NCI-H82 (cell line): ENCODE results near the gene HOPX.
"Not testable (repeated sequence)": the region's sequence is repeated elsewhere in the genome, so short reads cannot be mapped to it uniquely, and the experiment has no call there.

Source experiments
- DNase-seq: peaks from one replicate; lab custom pipeline; 2025; lab: John Stamatoyannopoulos, UW

Gene HOPX

DNA sequence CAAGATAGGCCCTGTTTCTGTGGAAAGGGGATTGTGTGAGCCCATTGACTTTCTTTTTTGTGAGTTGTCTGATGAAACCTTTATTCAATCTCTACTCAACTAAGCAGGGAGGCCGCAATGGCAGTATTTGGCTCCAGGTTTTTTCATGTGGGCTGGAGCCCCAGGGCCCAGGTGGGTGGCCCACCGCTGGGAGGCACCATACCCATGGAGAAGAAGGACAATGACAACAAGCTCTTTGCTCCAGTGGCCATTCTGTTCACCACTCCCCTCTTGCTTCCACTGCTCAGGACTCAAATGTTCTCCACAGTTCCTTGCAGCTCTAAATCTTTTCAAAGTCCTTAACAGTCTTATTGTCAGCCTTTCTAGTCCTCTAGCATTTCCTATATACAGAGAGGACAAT is 54.1 kb downstream of the HOPX start:
- DNase-seq = peak; percentile 6

DNA sequence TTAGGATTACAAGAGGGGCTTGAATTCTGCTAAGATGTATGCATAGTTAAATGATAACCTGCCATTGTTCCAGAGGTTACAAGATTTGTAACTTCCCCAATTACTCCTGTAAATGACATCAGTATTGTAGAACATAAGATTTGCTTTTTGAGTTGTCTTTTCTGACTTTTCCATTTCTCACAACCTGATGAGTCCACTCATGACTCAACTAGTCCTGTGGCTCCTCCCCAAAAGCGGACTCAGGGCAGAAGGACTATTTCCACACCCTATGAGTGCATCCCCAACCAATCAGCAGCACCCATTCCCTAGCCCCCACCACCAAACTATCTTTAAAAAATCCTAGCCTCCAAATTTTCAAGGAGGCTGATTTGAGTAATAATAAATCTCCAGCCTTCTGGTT is 54.7 kb downstream of the HOPX start:
- no peak for DNase-seq

DNA sequence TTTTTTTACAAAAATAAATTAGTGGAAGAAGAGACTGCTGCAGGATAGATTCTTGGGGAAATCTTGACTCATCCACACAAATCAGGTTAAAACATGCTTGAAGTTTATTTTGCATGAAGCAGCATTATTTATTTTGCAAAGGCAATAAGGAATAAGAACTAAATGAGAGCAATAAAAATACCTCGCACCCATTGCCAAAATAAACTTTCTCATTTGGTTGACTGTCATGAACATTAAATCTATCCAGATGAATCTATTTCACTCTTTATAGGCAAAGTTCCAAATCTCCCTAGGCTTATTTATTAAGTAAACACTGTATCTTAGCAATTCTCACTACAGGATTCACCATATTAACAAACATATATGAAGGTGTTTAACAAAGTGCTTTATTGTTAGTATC is 58.9 kb downstream of the HOPX start:
- no peak for DNase-seq

DNA sequence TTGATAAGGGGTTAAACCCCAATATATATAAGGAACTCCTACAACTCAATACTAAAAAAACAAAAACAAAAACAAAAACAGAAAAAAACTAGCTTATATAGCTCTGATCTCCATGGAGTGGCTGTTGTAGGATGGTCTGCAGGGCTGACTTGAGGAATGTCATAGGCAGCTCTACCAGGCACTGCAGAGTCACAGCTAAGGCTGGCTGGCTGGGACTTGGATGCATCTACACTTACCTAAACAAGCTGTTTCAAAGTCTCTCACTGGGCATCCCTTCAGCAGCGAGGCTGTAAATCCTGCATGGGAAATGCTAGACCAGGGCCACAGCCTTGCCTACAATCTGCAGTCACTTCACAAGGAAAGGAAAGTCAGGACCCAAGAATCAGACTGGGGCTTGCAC is 61.3 kb downstream of the HOPX start:
- no peak for DNase-seq

DNA sequence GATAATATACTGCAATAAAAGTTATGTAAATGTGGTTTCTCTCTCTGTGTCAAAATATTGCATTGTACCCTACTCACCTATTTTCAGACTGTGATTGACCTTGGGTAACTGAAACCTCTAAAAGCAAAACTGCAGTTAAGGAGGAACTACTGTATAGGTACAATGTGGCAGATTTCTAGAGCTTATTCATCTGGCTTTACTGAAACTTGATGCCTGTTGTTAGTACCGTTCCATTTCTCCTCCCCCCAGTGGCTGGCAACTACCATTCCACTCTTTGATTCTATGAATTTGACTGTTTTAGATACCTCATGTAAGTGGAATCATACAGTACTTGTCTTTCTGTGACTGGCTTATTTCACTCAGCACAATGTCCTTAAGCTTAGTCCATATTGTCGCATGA is 61.9 kb downstream of the HOPX start:
- peak; percentile 8 for DNase-seq

DNA sequence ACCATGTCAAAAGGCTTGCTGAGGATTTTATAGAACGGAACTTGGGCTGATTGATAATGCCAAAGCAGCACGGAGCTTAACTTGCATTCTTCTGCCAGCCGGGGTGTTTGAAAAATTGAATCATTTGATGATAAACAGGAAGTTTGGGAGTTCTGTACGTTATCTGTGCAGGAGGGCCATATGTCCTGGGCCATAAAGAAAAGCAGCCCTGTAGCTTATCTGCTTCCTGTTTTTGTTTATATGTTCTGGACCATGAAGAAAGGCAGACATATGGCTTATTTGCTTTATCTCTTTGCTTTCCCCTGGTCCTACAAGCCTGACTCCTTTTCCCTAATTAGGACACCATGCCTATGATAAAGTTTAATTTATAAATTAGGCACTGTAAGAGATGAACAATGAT is 62.4 kb downstream of the HOPX start:
- DNase-seq = no peak

DNA sequence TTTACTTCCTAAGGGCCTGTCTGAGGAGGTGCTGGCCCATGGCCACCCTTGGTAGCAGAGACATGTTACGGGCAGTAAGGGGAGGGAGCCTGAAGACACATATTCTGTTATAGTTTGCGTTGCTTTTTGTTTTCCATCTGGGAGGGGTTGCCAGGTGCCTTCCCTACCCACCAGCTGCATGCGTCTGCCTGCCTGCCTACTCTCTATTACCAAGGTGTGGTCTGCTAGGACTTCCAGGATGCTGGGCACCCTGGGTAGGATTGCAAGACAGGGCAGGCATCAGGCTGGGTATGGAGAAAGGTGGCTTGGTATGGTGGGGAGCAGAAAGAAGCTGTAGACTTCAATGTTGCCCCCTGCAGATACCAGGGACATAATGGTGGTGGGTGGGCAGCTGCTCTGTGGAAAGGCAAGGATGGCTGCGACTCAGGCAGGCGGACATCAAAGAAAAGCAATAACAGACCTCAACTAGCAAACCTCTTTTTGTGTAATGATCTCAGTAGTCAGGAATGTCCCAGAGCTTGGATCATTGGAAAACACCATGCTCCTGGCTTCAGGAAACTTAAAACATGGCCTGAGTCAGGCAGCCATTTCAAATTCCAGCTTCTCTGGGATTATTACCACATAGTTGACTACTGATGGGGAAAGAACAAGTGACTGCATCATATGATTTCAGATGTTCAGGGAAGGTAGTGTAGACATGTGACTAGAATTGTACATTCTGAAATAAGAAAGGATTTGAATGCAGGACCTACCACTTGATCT is 67.8 kb downstream of the HOPX start:
- no peak for DNase-seq

DNA sequence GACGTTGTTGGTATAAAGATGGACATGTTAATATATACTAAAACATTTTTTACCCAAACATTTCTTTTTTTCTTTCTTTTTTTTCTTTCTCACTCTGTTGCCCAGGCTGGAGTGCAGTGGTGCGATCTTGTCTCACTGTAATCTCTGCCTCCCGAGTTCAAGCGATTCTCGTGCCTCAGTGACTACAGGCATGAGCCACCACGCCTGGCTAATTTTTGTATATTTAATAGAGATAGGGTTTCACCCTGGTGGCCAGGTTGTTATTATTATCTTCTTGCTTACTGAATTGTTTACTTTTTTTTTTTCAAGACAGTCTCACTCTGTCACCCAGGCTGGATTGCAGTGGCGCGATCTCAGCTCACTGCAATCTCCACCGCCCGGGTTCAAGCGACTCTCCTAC is 68.8 kb downstream of the HOPX start:
- DNase-seq = no peak

DNA sequence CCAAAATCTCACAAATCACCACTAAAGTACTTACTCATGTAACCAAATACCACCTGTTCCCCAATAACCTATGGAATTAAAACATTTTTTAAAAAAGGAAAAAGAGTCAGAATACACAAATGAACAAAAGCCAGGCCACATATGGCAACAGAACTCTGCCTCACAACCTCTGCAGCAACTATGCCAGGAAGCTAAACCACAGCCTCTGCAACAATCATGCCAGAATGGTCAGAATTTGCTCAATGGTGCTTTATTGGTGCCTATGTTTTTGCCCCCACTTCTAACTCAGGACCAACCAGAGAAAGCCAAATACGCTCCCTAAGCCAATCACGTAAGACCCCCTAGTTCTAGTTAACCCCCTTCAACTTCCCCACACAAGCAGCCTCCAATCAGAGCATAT is 69.6 kb downstream of the HOPX start:
- no peak for DNase-seq

DNA sequence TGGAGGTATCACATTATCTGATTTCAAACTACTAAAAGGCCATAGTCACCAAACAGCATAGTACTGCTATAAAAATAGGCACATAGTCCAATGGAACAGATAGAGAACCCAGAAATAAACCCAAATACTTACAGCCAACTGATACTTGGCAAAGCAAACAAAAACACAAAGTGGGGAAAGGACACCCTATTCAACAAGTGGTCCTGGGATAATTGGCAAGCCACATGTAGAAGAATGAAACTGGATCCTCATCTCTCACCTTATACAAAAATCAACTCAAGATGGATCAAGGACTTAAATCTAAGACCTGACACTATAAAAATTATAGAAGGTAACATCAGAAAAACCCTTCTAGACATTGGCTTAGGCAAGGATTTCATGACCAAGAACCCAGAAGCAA is 70.9 kb downstream of the HOPX start:
- not testable (repeated sequence) for DNase-seq

DNA sequence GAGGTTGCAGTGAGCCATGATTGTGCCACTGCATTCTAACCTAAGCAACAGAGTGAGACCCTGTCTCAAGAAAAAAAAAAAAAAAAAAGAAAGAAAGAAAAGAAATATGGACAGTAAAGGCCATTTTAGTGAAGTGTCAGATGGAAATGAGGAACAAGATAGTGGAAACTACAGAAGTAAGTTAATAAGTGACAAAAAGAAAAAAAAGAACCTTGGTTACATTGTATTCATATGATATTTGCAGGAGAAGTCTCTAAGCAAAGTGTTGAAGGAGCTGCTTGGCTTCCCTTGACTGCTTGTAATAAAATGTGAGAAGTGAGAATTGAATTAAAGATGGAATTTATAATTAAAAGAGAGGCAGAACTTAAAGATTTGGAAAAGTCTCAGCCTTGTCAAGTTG is 73.2 kb downstream of the HOPX start:
- no peak for DNase-seq

DNA sequence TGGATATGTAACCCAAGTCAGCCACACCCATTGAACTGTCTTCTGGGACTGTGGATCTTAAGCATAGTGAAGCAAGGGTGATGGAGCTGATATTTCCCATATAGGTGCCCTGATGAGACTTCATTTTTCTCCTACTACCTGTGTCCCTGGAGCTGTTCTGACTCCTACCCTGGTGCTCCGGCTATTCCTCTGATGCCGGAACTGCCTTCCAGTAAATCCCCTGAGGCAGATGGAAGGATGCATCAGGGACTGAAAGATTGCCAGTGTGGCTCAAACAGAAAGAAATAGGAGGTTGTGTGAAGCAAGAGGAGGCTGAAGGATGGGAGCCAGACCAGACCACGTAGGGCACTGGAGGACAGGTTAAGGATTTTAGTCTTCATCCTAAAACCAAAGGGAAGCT is 74.7 kb downstream of the HOPX start:
- no peak for DNase-seq

DNA sequence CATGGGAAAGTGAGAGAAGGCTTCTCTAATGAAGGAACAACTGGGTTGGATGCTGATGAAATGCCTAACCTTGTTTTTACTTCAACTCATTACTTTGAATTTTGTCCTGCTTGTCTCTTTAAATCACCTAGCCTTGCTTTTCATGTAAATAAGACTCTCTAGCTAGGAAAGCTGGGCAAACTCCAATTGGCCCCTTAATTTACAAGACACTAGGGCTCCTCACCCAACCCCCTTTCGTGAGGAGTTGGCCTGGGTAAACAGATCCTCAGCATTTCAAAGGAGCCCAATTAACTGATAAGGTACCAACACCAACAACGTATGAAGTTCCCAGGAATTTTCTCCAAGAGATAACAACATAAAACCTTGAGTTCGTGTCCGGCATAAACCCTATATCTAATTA is 75.6 kb downstream of the HOPX start:
- not testable (repeated sequence) for DNase-seq

DNA sequence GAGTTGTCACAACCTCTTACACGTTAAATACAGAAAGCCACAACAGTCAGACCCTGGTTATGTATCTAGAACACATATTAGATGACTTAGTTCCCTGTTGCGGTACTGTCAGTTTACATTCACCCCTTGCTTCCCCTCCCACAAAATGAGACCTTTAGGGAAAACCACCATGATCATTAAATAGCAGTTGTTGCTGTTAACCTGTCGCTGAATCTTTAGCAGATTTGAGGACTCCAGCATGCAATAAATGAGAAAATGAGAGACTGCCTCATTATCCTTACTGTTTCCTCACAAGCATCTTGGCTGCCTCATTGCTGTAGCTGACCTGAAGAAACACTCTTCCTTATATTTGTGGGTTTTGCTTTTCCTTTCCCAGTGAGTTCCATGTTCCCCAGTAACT is 77.8 kb downstream of the HOPX start:
- no peak for DNase-seq
